Thyroid gland (tissue), 4 donors: ENCODE measurements around the gene RPL27.

Experiments
- CTCF ChIP-seq, 6 experiments: fragments of 200-600 bp in 3 of 6; fragments of 450-650 bp in 3 of 6; sonication (generic) in 3 of 6; IDR thresholded peaks; one replicate each; pipeline ENCODE4 v1.5.1; 2016 to 2019; ENCODE audit warnings: antibody characterized with exemption in 6 of 6, mild to moderate bottlenecking in 2 of 6, inconsistent platforms in 1 of 6, moderate library complexity in 1 of 6
- POLR2A ChIP-seq, 2 donors: fragments of 450-650 bp; IDR thresholded peaks; one replicate each; pipeline ENCODE4 v1.6.1; 2017; ENCODE audit warnings: antibody characterized with exemption in 2 of 2, mild to moderate bottlenecking in 2 of 2, moderate library complexity in 1 of 2

GRCh38 chr17:42989141-42989540, 9.1 kb upstream of the RPL27 start:
- TF ChIP-seq CTCF (IDR thresholded peaks at IDR 0.05) = no peak
- no peak for TF ChIP-seq POLR2A (IDR thresholded peaks at IDR 0.05)
